HepG2 (cell line): ENCODE data around the gene ACSL6. TPM values are rescaled to one million over a fixed set of nuclear protein-coding genes. Genes with fewer than 3 reads are reported as not detected.

Source experiments
- ATAC-seq: fragments of 200-7000 bp; cut with Tn5 transposase; 3 replicates; pipeline ENCODE4 v1.9.1; 2020; ENCODE audit warnings: mild to moderate bottlenecking, moderate library complexity
- BruUV-seq: library from RNA; stranded (reverse); fragments of 400-500 nt; replicated peaks from 2 replicates; lab custom pipeline; 2021; lab: Mats Ljungman, UMichigan
- CTCF ChIA-PET: fragments of 300-600 bp; formaldehyde crosslinking; extraction: SDS; loops from one replicate; lab custom pipeline; 2021; ENCODE audit warnings: low total read pairs, inconsistent platforms, low intra/inter-chr PET ratio; lab: Yijun Ruan, JAX
- POLR2A ChIA-PET: fragments of 350-600 bp; sonication (Branson Sonifier 250); formaldehyde crosslinking; loops from one replicate; lab custom pipeline; 2020; ENCODE audit warnings: antibody characterized with exemption, inconsistent platforms; lab: Yijun Ruan, JAX
- DNase-seq: peaks from one replicate; pipeline ENCODE4 v3.0.0-alpha.2; 2015; ENCODE audit warnings: low spot score
- FAIRE-seq: peaks from 3 replicates; lab custom pipeline; 2011; peaks lifted over from hg19 to GRCh38; lab: Jason Lieb, UNC
- H2AFZ ChIP-seq: one replicate; pipeline ENCODE4 v1.6.1; 2011; ENCODE audit warnings: low read length, inconsistent platforms
- H3K27ac ChIP-seq: fragments of 300-600 bp; 3 replicates; pipeline ENCODE4 v1.8.0; 2011; ENCODE audit warnings: mixed run types, mild to moderate bottlenecking, mixed read lengths, low read length, inconsistent platforms; ENCODE audit not compliant: insufficient read depth; ENCODE audit errors: extremely low read length
- H3K27me3 ChIP-seq, 2 experiments: fragments of 200-600 bp in 1 of 2; 2 replicates in 1 of 2; 3 replicates in 1 of 2; pipeline versions ENCODE4 v1.6.0 to v1.8.0; 2011; ENCODE audit warnings: low read length in 2 of 2, mild to moderate bottlenecking in 2 of 2, moderate library complexity in 2 of 2, inconsistent platforms in 1 of 2; ENCODE audit not compliant: insufficient read depth in 2 of 2, control insufficient read depth in 1 of 2
- H3K36me3 ChIP-seq, 2 experiments: fragments of 200-600 bp in 1 of 2; replicated peaks in 1 of 2; 2 replicates in 1 of 2; 3 replicates in 1 of 2; pipeline versions ENCODE4 v1.5.1 to v1.8.0; 2011; ENCODE audit warnings: low read length in 2 of 2, inconsistent platforms in 1 of 2; ENCODE audit not compliant: insufficient read depth in 2 of 2, control insufficient read depth in 1 of 2
- H3K4me1 ChIP-seq: 2 replicates; pipeline ENCODE4 v1.5.1; 2012; ENCODE audit warnings: low read length, inconsistent platforms; ENCODE audit not compliant: insufficient read depth
- H3K4me2 ChIP-seq: 2 replicates; pipeline ENCODE4 v1.6.0; 2011; ENCODE audit warnings: low read depth, low read length, inconsistent platforms
- H3K4me3 ChIP-seq, 3 experiments: fragments of 200-600 bp in 1 of 3; sonication (generic), shearing (Covaris generic) in 1 of 3; replicated peaks in 1 of 3; 2 replicates each; pipeline ENCODE4 v1.5.1; 2011 to 2016; ENCODE audit warnings: low read length in 3 of 3, inconsistent platforms in 2 of 3, low read depth in 2 of 3, mild to moderate bottlenecking in 2 of 3, control low read depth in 1 of 3, mixed read lengths in 1 of 3; ENCODE audit not compliant: insufficient read depth in 1 of 3
- H3K79me2 ChIP-seq: one replicate; pipeline ENCODE4 v1.6.1; 2011; ENCODE audit warnings: low read length, inconsistent platforms; ENCODE audit not compliant: insufficient read depth
- H3K9ac ChIP-seq: 2 replicates; pipeline ENCODE4 v1.6.0; 2011; ENCODE audit warnings: mild to moderate bottlenecking, low read depth, low read length, inconsistent platforms; ENCODE audit not compliant: insufficient read depth
- H3K9me3 ChIP-seq: 2 replicates; pipeline ENCODE4 v1.5.1; 2012; ENCODE audit warnings: mild to moderate bottlenecking, low read length
- H4K20me1 ChIP-seq: 2 replicates; pipeline ENCODE4 v1.6.0; 2011; ENCODE audit warnings: inconsistent platforms, mild to moderate bottlenecking, low read length, moderate library complexity; ENCODE audit not compliant: insufficient read depth
- CBX5 ChIP-seq: sonication (generic); formaldehyde crosslinking; IDR thresholded peaks from 2 replicates; pipeline ENCODE4 v1.4.0; 2020; ENCODE audit warnings: missing genetic modification reagents, borderline replicate concordance
- DMTF1 ChIP-seq: sonication (generic); formaldehyde crosslinking; IDR thresholded peaks from 2 replicates; pipeline ENCODE4 v1.4.0; 2020; ENCODE audit warnings: mild to moderate bottlenecking, missing genetic modification reagents
- ELF4 ChIP-seq: sonication (generic); formaldehyde crosslinking; IDR thresholded peaks from 2 replicates; pipeline ENCODE4 v1.5.0; 2020; ENCODE audit warnings: missing genetic modification reagents, mild to moderate bottlenecking, moderate library complexity, borderline replicate concordance
- IRF2 ChIP-seq: IDR thresholded peaks from 2 replicates; pipeline ENCODE4 v1.6.1; 2018; ENCODE audit warnings: missing genetic modification reagents, missing compliant biosample characterization
- JARID2 ChIP-seq: sonication (generic); formaldehyde crosslinking; IDR thresholded peaks from 2 replicates; pipeline ENCODE4 v1.8.1; 2023; ENCODE audit warnings: missing genetic modification reagents, inconsistent platforms; ENCODE audit not compliant: insufficient replicate concordance
- KDM2A ChIP-seq: sonication (generic); formaldehyde crosslinking; IDR thresholded peaks from 2 replicates; pipeline ENCODE4 v1.4.0; 2020; ENCODE audit warnings: low read depth, missing genetic modification reagents, borderline replicate concordance
- NAIF1 ChIP-seq: sonication (generic); formaldehyde crosslinking; IDR thresholded peaks from 2 replicates; pipeline ENCODE4 v1.5.0; 2020; ENCODE audit warnings: mild to moderate bottlenecking, missing genetic modification reagents, borderline replicate concordance
- NFE2L1 ChIP-seq: sonication (generic); formaldehyde crosslinking; IDR thresholded peaks from 2 replicates; pipeline ENCODE4 v1.4.0; 2020; ENCODE audit warnings: missing genetic modification reagents, mild to moderate bottlenecking, borderline replicate concordance
- RBM22 ChIP-seq: fragments of 200-400 bp; formaldehyde crosslinking; optimal IDR thresholded peaks from 2 replicates; pipeline ENCODE3; 2017; ENCODE audit warnings: mild to moderate bottlenecking, low read length, moderate library complexity
- RORA ChIP-seq: sonication (generic); formaldehyde crosslinking; IDR thresholded peaks from 2 replicates; pipeline ENCODE4 v1.5.0; 2020; ENCODE audit warnings: mild to moderate bottlenecking, missing genetic modification reagents, moderate library complexity
- SOX6 ChIP-seq, 2 experiments: fragments of 450-650 bp in 1 of 2; sonication (generic) in 1 of 2; formaldehyde crosslinking in 1 of 2; IDR thresholded peaks; 2 replicates each; pipeline versions ENCODE4 v1.4.0 to v1.6.1; 2017 to 2020; ENCODE audit warnings: antibody characterized with exemption in 1 of 2, mild to moderate bottlenecking in 1 of 2, missing genetic modification reagents in 1 of 2
- STAT5B ChIP-seq: sonication (generic); formaldehyde crosslinking; IDR thresholded peaks from 2 replicates; pipeline ENCODE4 v1.4.0; 2020; ENCODE audit warnings: missing genetic modification reagents
- TBX3 ChIP-seq: fragments of 450-650 bp; IDR thresholded peaks from 2 replicates; pipeline ENCODE4 v1.6.1; 2017; ENCODE audit warnings: antibody characterized with exemption, mild to moderate bottlenecking, inconsistent platforms, borderline replicate concordance
- YY1 ChIP-seq: IDR thresholded peaks from 2 replicates; pipeline ENCODE4 v1.6.1; 2011; ENCODE audit warnings: low read length, low read depth, moderate library complexity, mild to moderate bottlenecking; ENCODE audit not compliant: insufficient read depth, insufficient replicate concordance
- ZFP1 ChIP-seq: IDR thresholded peaks from 2 replicates; pipeline ENCODE4 v1.6.1; 2016
- ZFP36L1 ChIP-seq: sonication (generic); formaldehyde crosslinking; IDR thresholded peaks from 2 replicates; pipeline ENCODE4 v1.8.0; 2022; ENCODE audit warnings: mild to moderate bottlenecking, missing genetic modification reagents, moderate library complexity
- ZNF124 ChIP-seq: sonication (generic); formaldehyde crosslinking; IDR thresholded peaks from 2 replicates; pipeline ENCODE4 v1.4.0; 2020; ENCODE audit warnings: missing genetic modification reagents
- ZNF75D ChIP-seq: sonication (generic); formaldehyde crosslinking; IDR thresholded peaks from 2 replicates; pipeline ENCODE4 v1.8.1; 2023; ENCODE audit warnings: missing genetic modification reagents, mild to moderate bottlenecking, borderline replicate concordance
- ZNF878 ChIP-seq: sonication (generic); formaldehyde crosslinking; IDR thresholded peaks from 2 replicates; pipeline ENCODE4 v1.8.1; 2023; ENCODE audit warnings: mild to moderate bottlenecking, missing genetic modification reagents, moderate library complexity
- ZSCAN21 ChIP-seq: sonication (generic); formaldehyde crosslinking; IDR thresholded peaks from 2 replicates; pipeline ENCODE4 v1.8.0; 2022; ENCODE audit warnings: mild to moderate bottlenecking, missing genetic modification reagents, moderate library complexity, borderline replicate concordance
- WGBS: methylation state at CpG from one replicate; pipeline ENCODE4 v1.1.6; 2017; ENCODE audit warnings: low lambda C conversion rate; 5-methylcytosine and 5-hydroxymethylcytosine counted together
- in situ Hi-C: cut with HindIII; loops from 2 replicates; pipeline ENCODE4 v1.10.0; 2017; ENCODE audit warnings: low pct_unique_long_range_greater_than_20kb; ENCODE audit not compliant: extremely low pct_ligation_motif_present
- intact Hi-C: fragments of 100-400 bp; cut with micrococcal nuclease; formaldehyde crosslinking; loops from one replicate; pipeline ENCODE4 v1.10.0; 2022; ENCODE audit not compliant: unreplicated experiment
- polyA plus RNA-seq, 8 experiments: library from polyadenylated mRNA; depleted of rRNA in 3 of 8; stranded (reverse) in 7 of 8; unstranded in 1 of 8; fragments of >200 nt; fragmentation: Illumina TruSeq in 4 of 8; extraction: Trizol in 4 of 8; gene quantifications; 2 replicates each; pipeline versions ENCODE4 v1.2.1 to v1.2.3, GENCODE V29; 2011 to 2016; ENCODE audit warnings: low read depth in 4 of 8, missing spikeins in 1 of 8, mixed read lengths in 1 of 8; ENCODE audit not compliant: insufficient read depth in 1 of 8
- total RNA-seq, 5 experiments: library from RNA; depleted of rRNA; stranded (reverse); fragments of >200 nt; fragmentation: Illumina TruSeq; extraction: Trizol; gene quantifications; 2 replicates each; pipeline ENCODE4 v1.2.3, GENCODE V29; 2016; ENCODE audit warnings: low read depth in 1 of 5

ACSL6 gene
- total and polyA plus RNA-seq, 2 of the 13 experiments (the other 11 are each of a cell fraction or from before 2014, with no cell fraction given) = 3.7 to 3.8 TPM

GRCh38 chr5:132001647-132002561 is 9.6 kb downstream of the ACSL6 start:
- POLR2A ChIA-PET = interaction anchor here (0.9 to 6.8 kb wide), 7 partner anchors 9 to 837 kb away, joined by 3 to 91 read pairs (median 4); partner anchors contain the start of genes ACSL6, FNIP1 and HINT1
- in situ Hi-C loops (loop anchor here (10.0 to 25.0 kb wide), 3 partner anchors 387 to 565 kb away; no protein-coding TSS in a partner anchor), intact Hi-C loops (loop anchor here (5.0 kb wide), 3 partner anchors 40 to 125 kb away; no protein-coding TSS in a partner anchor)
- ATAC-seq (peak; percentile 74), DNase-seq (peak; percentile 97), FAIRE-seq (peak; percentile 99)
- Histone ChIP-seq H3K9ac (peak overlapping the region; percentile 71), H3K4me3 (peak overlapping the region in 2 of 3 experiments; percentile 5 to 42; a peak in 3 of 6 replicates), H3K36me3 (no peaks in the 10 kb centered on the region), H3K4me2 (peak overlapping the region; percentile 72), H3K27me3 (no peaks in the 10 kb centered on the region), H3K79me2 (no peaks in the 10 kb centered on the region), H2AFZ (no peak overlapping the region), H3K4me1 (peaks cover 85% of the 10 kb centered on the region), H3K27ac (peak overlapping the region; percentile 95), H4K20me1 (no peaks in the 10 kb centered on the region), H3K9me3 (no peaks in the 10 kb centered on the region)
- 6% methylated on average over 9 of the region's 11 CpGs for WGBS
- BruUV-seq = TSS peak; percentile 46
- CTCF ChIA-PET = no interaction called here
- TF ChIP-seq ZFP1 (CRISPR knock-in tag) (peak; percentile 58; the same call in 1 of the 2 replicates), ELF4 (CRISPR knock-in tag) (no peak), KDM2A (CRISPR knock-in tag) (peak; percentile 67), IRF2 (CRISPR knock-in tag) (peak; percentile 78), ZNF75D (CRISPR knock-in tag) (no peak), ZNF124 (CRISPR knock-in tag) (peak; percentile 88), YY1 (no peak), ZNF878 (CRISPR knock-in tag) (peak; percentile 66; the same call in 1 of the 2 replicates), STAT5B (CRISPR knock-in tag) (no peak), ZFP36L1 (CRISPR knock-in tag) (peak; percentile 86), CBX5 (peak; percentile 13; the same call in 1 of the 2 replicates), RBM22 (peak; percentile 18), TBX3 (peak; percentile 93), DMTF1 (CRISPR knock-in tag) (no peak), NAIF1 (CRISPR knock-in tag) (no peak), NFE2L1 (CRISPR knock-in tag) (no peak), ZSCAN21 (CRISPR knock-in tag) (peak; percentile 75), RORA (0 out of 2 replicates have a peak, but pooled peaks have one; percentile 10), SOX6 (IDR thresholded peaks at IDR 0.05) (no peak), SOX6 (CRISPR knock-in tag; IDR thresholded peaks at IDR 0.05) (peak; percentile 99), JARID2 (no peak)
